ENCODE data around the gene LGALS9.

- TF ChIP-seq EZH2 (IDR thresholded peaks at IDR 0.05; ENCODE audit: insufficient read depth, poor library complexity, severe bottlenecking) (no peak), EZH2phosphoT487 (IDR thresholded peaks at IDR 0.05; ENCODE audit: insufficient read depth, low read depth) (no peak)
Measured at GRCh38 chr17:27590864-27591263, 40.1 kb upstream of the LGALS9 start.
